HL-60/S4 treated with retinoic acid at 250 ng/mL for 4 days and 3 days (cell line): ENCODE data around the gene SNHG17.
"Not testable (repeated sequence)": the region's sequence is repeated elsewhere in the genome, so short reads cannot be mapped to it uniquely, and the experiment has no call there.

Experiments used
- in situ Hi-C: fragments of 300-500 bp; cut with MboI; formaldehyde crosslinking; loops from 2 replicates; pipeline ENCODE4 v1.7.0; 2022; ENCODE audit warnings: low sequenced_read_pairs

Gene SNHG17

GRCh38 chr20:38447931-38448675, 13.0 kb upstream of the SNHG17 start:
- in situ Hi-C loops, result no loop called here

GRCh38 chr20:38447251-38447661, 12.1 kb upstream of the SNHG17 start:
- in situ Hi-C loops, result no loop called here

- in situ Hi-C loops, result no loop called here
These were observed 11.5 kb upstream of the SNHG17 start for GRCh38 chr20:38446441-38447209.

GRCh38 chr20:38445901-38446425, 10.8 kb upstream of the SNHG17 start:
- in situ Hi-C loops, result no loop called here

GRCh38 chr20:38445381-38445796, 10.3 kb upstream of the SNHG17 start:
- in situ Hi-C loops, result no loop called here

GRCh38 chr20:38441916-38442315, 6.8 kb upstream of the SNHG17 start:
- in situ Hi-C loops, result no loop called here

GRCh38 chr20:38441110-38441509, 6.0 kb upstream of the SNHG17 start:
- in situ Hi-C loops, result not testable (repeated sequence)

- in situ Hi-C loops, result no loop called here
These were observed 2.7 kb upstream of the SNHG17 start for GRCh38 chr20:38437796-38438195.

- in situ Hi-C loops, result no loop called here
These were observed 419 bp upstream of the SNHG17 start for GRCh38 chr20:38435555-38435939.

- in situ Hi-C loops, result no loop called here
These were observed 807 bp downstream of the SNHG17 start for GRCh38 chr20:38434301-38434741.

- in situ Hi-C loops, result no loop called here
These were observed 1.7 kb downstream of the SNHG17 start for GRCh38 chr20:38433304-38433972.

- in situ Hi-C loops, result not testable (repeated sequence)
These were observed 2.3 kb downstream of the SNHG17 start for GRCh38 chr20:38432870-38433269.

GRCh38 chr20:38432292-38432691, 2.8 kb downstream of the SNHG17 start:
- in situ Hi-C loops, result no loop called here

GRCh38 chr20:38430679-38431325, 4.3 kb downstream of the SNHG17 start:
- in situ Hi-C loops, result no loop called here

GRCh38 chr20:38429301-38429700, 5.8 kb downstream of the SNHG17 start:
- in situ Hi-C loops, result no loop called here

- in situ Hi-C loops, result no loop called here
These were observed 6.3 kb downstream of the SNHG17 start for GRCh38 chr20:38428800-38429199.

- in situ Hi-C loops, result no loop called here
These were observed 7.5 kb downstream of the SNHG17 start for GRCh38 chr20:38427655-38428023.

GRCh38 chr20:38426006-38426897, 8.9 kb downstream of the SNHG17 start:
- in situ Hi-C loops, result no loop called here

GRCh38 chr20:38424401-38424800, 10.7 kb downstream of the SNHG17 start:
- in situ Hi-C loops, result loop anchor here (25.0 kb wide), 2 partner anchors 362 to 862 kb away; no protein-coding TSS in a partner anchor

GRCh38 chr20:38423541-38423940, 11.6 kb downstream of the SNHG17 start:
- in situ Hi-C loops, result loop anchor here (25.0 kb wide), 2 partner anchors 361 to 861 kb away; no protein-coding TSS in a partner anchor
